HG03060 (cell line): Measurements from ENCODE around the gene TRIM61.

Experiments used
- ATAC-seq: cut with Tn5 transposase; IDR thresholded peaks from one replicate; pipeline ENCODE4 v1.9.1; 2021; ENCODE audit warnings: low read depth, moderate number of reproducible peaks; ENCODE audit not compliant: unreplicated experiment

TRIM61 gene

DNA sequence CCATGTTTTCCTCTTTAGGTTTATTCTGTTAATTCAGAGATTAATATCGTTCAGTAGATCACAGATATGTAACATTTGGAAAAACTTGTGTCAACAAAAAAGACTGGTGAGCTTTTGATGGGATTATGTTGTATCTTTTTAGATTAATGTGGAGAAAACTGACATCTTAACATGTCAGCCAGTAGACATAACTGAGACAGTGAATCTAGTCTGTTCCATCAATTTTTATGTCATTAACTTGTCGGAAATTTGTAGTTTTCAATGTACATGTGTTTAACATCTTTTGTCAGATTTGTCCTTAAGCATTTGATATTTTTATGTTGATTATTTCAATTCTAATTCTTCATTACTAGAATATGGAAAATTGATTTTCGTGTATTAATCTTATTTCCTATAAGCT, 58.5 kb downstream of the TRIM61 start:
- ATAC-seq = no peak
